ENCODE results near the gene CARD9.

Gene CARD9

GRCh38 chr9:136378170-136379002 lies 4.9 kb upstream of the CARD9 start:
- peaks cover 9% of the 10 kb centered on the region for H3K79me1 ChIP-seq (replicated peaks; ENCODE audit: low read length, poor library complexity, severe bottlenecking)
- no peak overlapping the region for H3K4me2 ChIP-seq (ENCODE audit: low read length, poor library complexity, severe bottlenecking)
- H4K8ac ChIP-seq (ENCODE audit: low read length) = no peak overlapping the region
- no peak overlapping the region for H2AFZ ChIP-seq (ENCODE audit: low read depth, low read length)
- peak overlapping the region in 1 of 2 experiments; percentile 4 for H3K4me3 ChIP-seq (ENCODE audit: insufficient read depth in 1 of 2, low read depth in 1 of 2, low read length in 2 of 2)
- H3K23ac ChIP-seq (ENCODE audit: low read length in 2 of 2) = no peak overlapping the region
- no peak overlapping the region for H2BK15ac ChIP-seq (ENCODE audit: low read depth, poor library complexity, severe bottlenecking)
- no peak for DNase-seq
- no peak overlapping the region for H2BK12ac ChIP-seq (ENCODE audit: low read length in 2 of 2)
- H3K9ac ChIP-seq (ENCODE audit: low read length) = no peak overlapping the region
- 95% methylated on average over 28 of the region's 28 CpGs for WGBS
- peaks cover 10% of the 10 kb centered on the region for H3K4me1 ChIP-seq (ENCODE audit: control insufficient read depth, insufficient read depth, low read depth, low read length)
- H4K91ac ChIP-seq (ENCODE audit: low read length) = no peak overlapping the region
- H2BK5ac ChIP-seq (ENCODE audit: low read depth, low read length, poor library complexity, severe bottlenecking) = no peak overlapping the region
- H3K14ac ChIP-seq (ENCODE audit: low read length in 2 of 2) = no peak overlapping the region
- H3K27me3 ChIP-seq (ENCODE audit: control insufficient read depth in 1 of 2, insufficient read depth in 1 of 2, low read length in 2 of 2) = no peaks in the 10 kb centered on the region
- H3K27ac ChIP-seq (ENCODE audit: low read length, poor library complexity, severe bottlenecking) = no peak overlapping the region
- peaks cover 78 to 97% of the 10 kb centered on the region in 2 experiments for H3K36me3 ChIP-seq (ENCODE audit: control insufficient read depth in 1 of 2, insufficient read depth in 2 of 2, low read depth in 1 of 2, low read length in 2 of 2)
- no peak overlapping the region for H3K18ac ChIP-seq (ENCODE audit: low read depth in 1 of 2, low read length in 2 of 2)
- H3K4ac ChIP-seq (ENCODE audit: low read depth in 1 of 2, low read length in 2 of 2) = no peak overlapping the region
- H2AK5ac ChIP-seq (ENCODE audit: low read length, severe bottlenecking) = no peak overlapping the region
- H2BK120ac ChIP-seq (ENCODE audit: low read depth, low read length) = no peak overlapping the region
- no peaks in the 10 kb centered on the region for H3K9me3 ChIP-seq (ENCODE audit: control insufficient read depth, low read length)

- H3K36me3 ChIP-seq (ENCODE audit: control insufficient read depth in 1 of 2, insufficient read depth in 2 of 2, low read depth in 1 of 2, low read length in 2 of 2) = peaks cover 69 to 89% of the 10 kb centered on the region in 2 experiments
- no peak overlapping the region for H2AK5ac ChIP-seq (ENCODE audit: low read length, severe bottlenecking)
- H3K4ac ChIP-seq (ENCODE audit: low read depth in 1 of 2, low read length in 2 of 2) = no peak overlapping the region
- H4K91ac ChIP-seq (ENCODE audit: low read length) = no peak overlapping the region
- no peak overlapping the region for H3K14ac ChIP-seq (ENCODE audit: low read length in 2 of 2)
- DNase-seq = no peak
- H3K4me3 ChIP-seq (ENCODE audit: insufficient read depth in 1 of 2, low read depth in 1 of 2, low read length in 2 of 2) = no peak overlapping the region
- no peak overlapping the region for H3K27ac ChIP-seq (ENCODE audit: low read length, poor library complexity, severe bottlenecking)
- peaks cover 3% of the 10 kb centered on the region for H3K79me1 ChIP-seq (replicated peaks; ENCODE audit: low read length, poor library complexity, severe bottlenecking)
- no peak overlapping the region for H2BK5ac ChIP-seq (ENCODE audit: low read depth, low read length, poor library complexity, severe bottlenecking)
- no peak overlapping the region for H2AFZ ChIP-seq (ENCODE audit: low read depth, low read length)
- H3K4me1 ChIP-seq (ENCODE audit: control insufficient read depth, insufficient read depth, low read depth, low read length) = peaks cover 19% of the 10 kb centered on the region
- no peak overlapping the region for H2BK120ac ChIP-seq (ENCODE audit: low read depth, low read length)
- no peaks in the 10 kb centered on the region for H3K27me3 ChIP-seq (ENCODE audit: control insufficient read depth in 1 of 2, insufficient read depth in 1 of 2, low read length in 2 of 2)
- no peak overlapping the region for H3K23ac ChIP-seq (ENCODE audit: low read length in 2 of 2)
- H3K9ac ChIP-seq (ENCODE audit: low read length) = no peak overlapping the region
- H3K4me2 ChIP-seq (ENCODE audit: low read length, poor library complexity, severe bottlenecking) = no peak overlapping the region
- no peak overlapping the region for H3K18ac ChIP-seq (ENCODE audit: low read depth in 1 of 2, low read length in 2 of 2)
- no peak overlapping the region for H4K8ac ChIP-seq (ENCODE audit: low read length)
- H2BK15ac ChIP-seq (ENCODE audit: low read depth, poor library complexity, severe bottlenecking) = no peak overlapping the region
- H3K9me3 ChIP-seq (ENCODE audit: control insufficient read depth, low read length) = no peaks in the 10 kb centered on the region
- 96% methylated on average over 32 of the region's 32 CpGs for WGBS
- no peak overlapping the region for H2BK12ac ChIP-seq (ENCODE audit: low read length in 2 of 2)
These were observed 4.1 kb upstream of the CARD9 start for GRCh38 chr9:136377341-136378169.

- Histone ChIP-seq H4K91ac (ENCODE audit: low read length) (no peak overlapping the region), H2AK5ac (ENCODE audit: low read length, severe bottlenecking) (no peak overlapping the region), H3K9ac (ENCODE audit: low read length) (no peak overlapping the region), H3K18ac (ENCODE audit: low read depth in 1 of 2, low read length in 2 of 2) (no peak overlapping the region), H3K4ac (ENCODE audit: low read depth in 1 of 2, low read length in 2 of 2) (no peak overlapping the region), H2BK15ac (ENCODE audit: low read depth, poor library complexity, severe bottlenecking) (no peak overlapping the region), H2BK5ac (ENCODE audit: low read depth, low read length, poor library complexity, severe bottlenecking) (no peak overlapping the region), H3K4me2 (ENCODE audit: low read length, poor library complexity, severe bottlenecking) (no peak overlapping the region), H3K36me3 (ENCODE audit: control insufficient read depth in 1 of 2, insufficient read depth in 2 of 2, low read depth in 1 of 2, low read length in 2 of 2) (peaks cover 58 to 78% of the 10 kb centered on the region in 2 experiments), H3K79me1 (replicated peaks; ENCODE audit: low read length, poor library complexity, severe bottlenecking) (peaks cover 3% of the 10 kb centered on the region), H2AFZ (ENCODE audit: low read depth, low read length) (no peak overlapping the region), H3K14ac (ENCODE audit: low read length in 2 of 2) (no peak overlapping the region), H2BK120ac (ENCODE audit: low read depth, low read length) (no peak overlapping the region), H3K27ac (ENCODE audit: low read length, poor library complexity, severe bottlenecking) (no peak overlapping the region), H3K4me1 (ENCODE audit: control insufficient read depth, insufficient read depth, low read depth, low read length) (peaks cover 30% of the 10 kb centered on the region), H4K8ac (ENCODE audit: low read length) (no peak overlapping the region), H2BK12ac (ENCODE audit: low read length in 2 of 2) (no peak overlapping the region), H3K23ac (ENCODE audit: low read length in 2 of 2) (no peak overlapping the region), H3K9me3 (ENCODE audit: control insufficient read depth, low read length) (no peaks in the 10 kb centered on the region), H3K27me3 (ENCODE audit: control insufficient read depth in 1 of 2, insufficient read depth in 1 of 2, low read length in 2 of 2) (no peaks in the 10 kb centered on the region), H3K4me3 (ENCODE audit: insufficient read depth in 1 of 2, low read depth in 1 of 2, low read length in 2 of 2) (no peak overlapping the region)
- WGBS = 96% methylated on average over 8 of the region's 8 CpGs
- DNase-seq = no peak
These were observed 3.0 kb upstream of the CARD9 start for GRCh38 chr9:136376457-136376856.

GRCh38 chr9:136375096-136375495 lies 1.6 kb upstream of the CARD9 start:
- no peak overlapping the region for H2BK15ac ChIP-seq (ENCODE audit: low read depth, poor library complexity, severe bottlenecking)
- DNase-seq = no peak
- no peak overlapping the region for H3K4ac ChIP-seq (ENCODE audit: low read depth in 1 of 2, low read length in 2 of 2)
- H3K4me1 ChIP-seq (ENCODE audit: control insufficient read depth, insufficient read depth, low read depth, low read length) = peaks cover 34% of the 10 kb centered on the region
- H3K4me3 ChIP-seq (ENCODE audit: insufficient read depth in 1 of 2, low read depth in 1 of 2, low read length in 2 of 2) = no peak overlapping the region
- H2BK5ac ChIP-seq (ENCODE audit: low read depth, low read length, poor library complexity, severe bottlenecking) = no peak overlapping the region
- H3K27me3 ChIP-seq (ENCODE audit: control insufficient read depth in 1 of 2, insufficient read depth in 1 of 2, low read length in 2 of 2) = no peaks in the 10 kb centered on the region
- H3K27ac ChIP-seq (ENCODE audit: low read length, poor library complexity, severe bottlenecking) = no peak overlapping the region
- peaks cover 46 to 74% of the 10 kb centered on the region in 2 experiments for H3K36me3 ChIP-seq (ENCODE audit: control insufficient read depth in 1 of 2, insufficient read depth in 2 of 2, low read depth in 1 of 2, low read length in 2 of 2)
- H2BK12ac ChIP-seq (ENCODE audit: low read length in 2 of 2) = no peak overlapping the region
- no peak overlapping the region for H4K91ac ChIP-seq (ENCODE audit: low read length)
- no peak overlapping the region for H2BK120ac ChIP-seq (ENCODE audit: low read depth, low read length)
- no peak overlapping the region for H4K8ac ChIP-seq (ENCODE audit: low read length)
- H3K18ac ChIP-seq (ENCODE audit: low read depth in 1 of 2, low read length in 2 of 2) = no peak overlapping the region
- WGBS = 95% methylated on average over 12 of the region's 12 CpGs
- no peak overlapping the region for H3K9ac ChIP-seq (ENCODE audit: low read length)
- H3K9me3 ChIP-seq (ENCODE audit: control insufficient read depth, low read length) = no peaks in the 10 kb centered on the region
- no peak overlapping the region for H2AK5ac ChIP-seq (ENCODE audit: low read length, severe bottlenecking)
- H3K23ac ChIP-seq (ENCODE audit: low read length in 2 of 2) = no peak overlapping the region
- no peak overlapping the region for H2AFZ ChIP-seq (ENCODE audit: low read depth, low read length)
- H3K79me1 ChIP-seq (replicated peaks; ENCODE audit: low read length, poor library complexity, severe bottlenecking) = peaks cover 3% of the 10 kb centered on the region
- H3K4me2 ChIP-seq (ENCODE audit: low read length, poor library complexity, severe bottlenecking) = no peak overlapping the region
- no peak overlapping the region for H3K14ac ChIP-seq (ENCODE audit: low read length in 2 of 2)
